Stimulated activated CD4-positive, alpha-beta T cell treated with anti-CD3 and anti-CD28 coated beads, Interleukin-4, amount 100 ng/mL, for 4 hours (primary cell): Measurements from ENCODE around the gene CCDC85A.

Experiments
- DNase-seq, 2 experiments: peaks; one replicate each; pipeline ENCODE4 v3.0.0-alpha.2; 2020

The CCDC85A gene

DNA sequence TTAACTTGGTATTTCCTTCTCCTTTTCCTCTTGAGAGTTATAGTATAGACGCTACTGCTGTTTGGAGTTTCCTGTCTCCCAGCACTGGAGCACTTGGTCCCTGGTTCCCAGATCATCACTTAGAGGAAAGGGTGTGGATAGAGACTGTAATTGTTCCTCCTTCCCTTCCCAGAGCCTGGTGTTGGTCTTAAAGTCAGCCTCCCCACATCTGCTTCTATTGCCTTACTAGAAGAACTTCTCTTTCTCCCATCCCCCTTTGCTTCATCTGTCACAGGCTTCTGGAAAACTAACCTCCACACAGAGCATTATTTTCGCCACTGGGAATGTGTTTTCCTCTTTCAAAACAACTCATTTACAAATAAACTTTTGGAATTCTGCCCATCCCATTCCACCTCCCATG is 131.0 kb downstream of the CCDC85A start:
- DNase-seq: no peak

- DNase-seq: no peak
These were observed 131.6 kb downstream of the CCDC85A start for GRCh38 chr2:56315376-56315775.

DNA sequence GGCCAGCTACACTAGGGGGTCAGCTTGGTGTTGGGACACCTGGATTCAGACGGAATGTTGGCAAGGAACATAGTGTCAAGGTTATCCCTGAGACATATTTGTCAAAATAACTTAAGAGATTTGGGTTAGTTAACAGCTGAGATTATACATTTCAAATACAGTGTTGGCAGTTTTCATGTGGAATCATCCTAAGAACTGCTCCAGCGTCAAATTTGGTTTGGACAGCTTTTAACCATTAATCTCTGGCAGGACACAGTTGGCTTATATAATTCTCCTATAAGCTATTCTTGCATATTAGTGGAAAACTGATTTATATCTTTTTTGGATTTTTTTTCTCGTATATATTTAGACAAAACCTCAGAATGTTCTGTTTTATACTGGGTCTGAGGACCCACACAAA is 132.2 kb downstream of the CCDC85A start:
- DNase-seq: no peak

DNA sequence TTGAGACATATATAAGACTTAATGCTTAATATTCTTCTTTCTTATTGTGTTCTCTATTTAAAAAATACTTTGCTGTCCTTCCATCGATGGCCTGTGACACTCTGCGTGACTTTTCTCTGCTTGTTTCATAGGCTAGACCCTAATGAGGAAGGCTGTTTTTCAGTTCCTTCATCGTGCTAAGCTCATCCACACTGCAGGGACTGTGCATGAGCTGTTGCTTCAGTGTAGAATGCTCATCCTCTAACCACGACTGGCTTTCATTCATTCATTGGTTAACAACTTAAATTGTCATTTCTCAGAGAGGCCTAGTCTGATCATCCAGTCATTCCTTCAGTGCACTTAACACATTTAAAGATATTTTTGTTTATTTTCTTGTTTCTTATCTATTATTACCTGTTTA is 134.4 kb downstream of the CCDC85A start:
- DNase-seq: no peak

- no peak for DNase-seq
These were observed 142.0 kb downstream of the CCDC85A start for GRCh38 chr2:56325661-56326345.

DNA sequence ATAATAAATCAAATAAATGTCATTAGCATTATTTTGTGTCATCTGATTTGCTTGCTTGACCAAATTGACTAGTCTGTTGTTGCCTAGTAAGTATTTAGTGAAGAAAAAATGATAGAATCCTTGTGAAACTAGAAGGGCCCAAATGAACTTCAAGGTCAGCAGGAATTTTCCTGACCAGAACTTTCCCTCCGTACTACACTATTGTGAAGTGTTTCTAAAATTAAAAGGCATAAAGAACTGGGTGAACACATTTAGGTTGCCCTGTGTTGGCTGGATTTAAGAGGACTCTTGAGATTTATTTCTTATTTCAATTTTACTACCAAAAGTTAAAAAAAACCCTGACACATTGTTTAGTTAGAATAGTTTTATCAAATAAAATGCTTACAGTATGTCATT is 142.6 kb downstream of the CCDC85A start:
- no peak for DNase-seq

DNA sequence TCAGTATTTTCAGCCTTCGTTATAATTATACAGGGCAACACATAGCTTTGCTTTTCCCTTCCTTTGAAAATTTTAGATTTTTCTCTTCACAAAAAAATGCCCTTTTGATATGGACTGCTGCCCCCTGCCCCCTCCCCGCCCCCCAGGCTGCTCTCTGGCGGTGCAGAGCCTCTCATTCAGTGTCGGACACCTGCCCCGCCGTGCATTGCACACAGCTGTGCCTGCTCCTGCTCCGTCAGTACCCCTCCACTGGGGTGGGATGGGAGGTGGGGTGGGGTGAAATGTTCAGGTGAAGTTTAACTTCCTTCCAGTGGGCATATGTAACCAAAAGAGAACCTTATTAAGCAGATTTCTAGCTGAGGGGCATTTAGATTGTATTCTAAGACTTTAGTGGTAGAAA is 148.0 kb downstream of the CCDC85A start:
- no peak for DNase-seq

DNA sequence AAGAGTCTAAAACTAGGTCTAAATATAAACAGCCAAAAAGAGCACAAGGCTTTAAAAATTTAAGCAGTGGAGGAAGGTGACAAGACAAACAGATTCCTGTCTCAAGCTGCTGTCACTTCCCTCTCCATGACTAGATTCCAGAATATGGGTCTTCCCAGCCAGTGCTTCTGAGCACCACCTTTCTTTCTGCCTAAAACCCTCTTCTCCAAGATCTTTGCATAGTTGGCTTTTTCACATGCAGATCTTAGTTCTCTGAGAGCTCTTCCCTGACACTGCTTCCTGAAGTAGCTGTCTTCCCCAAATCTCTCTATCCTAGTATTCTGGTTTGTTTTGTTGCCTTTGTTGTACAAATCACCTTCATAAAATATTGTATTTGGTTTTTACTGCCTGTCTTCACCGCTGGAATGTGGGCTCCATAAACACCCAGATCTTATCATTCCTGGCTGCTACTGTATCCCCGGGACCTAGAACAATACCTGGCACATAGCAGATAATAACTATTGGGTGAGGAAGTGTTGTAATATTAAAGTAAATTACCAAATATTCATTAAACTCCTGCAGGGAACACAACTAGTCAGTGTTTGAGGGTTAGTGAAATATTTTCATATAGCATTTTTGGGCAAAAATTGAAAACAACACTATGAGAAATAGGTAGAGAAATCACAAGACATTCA is 150.2 kb downstream of the CCDC85A start:
- no peak for DNase-seq

- no peak for DNase-seq
These were observed 150.8 kb downstream of the CCDC85A start for GRCh38 chr2:56334622-56335021.

GRCh38 chr2:56335101-56335500 is 151.3 kb downstream of the CCDC85A start:
- no peak for DNase-seq

DNA sequence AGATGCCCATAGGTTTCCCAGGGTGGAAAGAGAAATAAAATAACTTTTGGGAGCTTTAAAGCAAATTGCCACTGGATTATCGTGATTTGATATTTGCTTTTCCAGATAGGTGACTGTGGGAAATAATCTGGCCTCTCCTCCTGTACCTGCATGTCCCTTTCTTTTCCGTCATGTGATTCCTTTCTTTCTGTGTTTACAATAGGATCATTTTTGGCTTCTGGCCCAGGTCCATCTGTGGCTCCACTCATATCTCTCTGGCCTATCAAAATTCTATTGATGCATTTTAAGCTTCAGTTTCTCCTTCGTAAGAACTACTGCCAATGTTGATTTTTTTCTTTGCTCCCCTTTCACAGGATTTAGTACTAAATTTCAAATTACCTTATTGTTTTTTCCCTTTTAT is 153.6 kb downstream of the CCDC85A start:
- DNase-seq: no peak

DNA sequence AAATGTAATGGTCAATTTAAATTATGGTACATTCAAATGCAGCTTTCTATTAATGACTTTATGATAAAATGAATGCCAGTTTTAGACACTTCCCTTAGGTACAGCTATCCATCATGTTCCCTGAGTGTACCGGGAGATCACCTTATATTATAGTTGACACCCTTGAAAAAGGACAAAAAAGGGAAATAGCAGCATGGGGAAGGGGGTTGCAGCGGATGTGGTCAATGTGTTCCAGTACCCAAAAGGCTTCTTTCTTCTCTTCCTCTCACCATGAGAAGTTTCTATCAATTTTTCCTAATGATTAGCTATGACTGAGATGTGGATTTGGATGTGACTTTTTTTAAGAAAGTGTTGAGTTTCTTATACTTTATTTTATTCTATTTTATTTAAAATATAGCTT is 154.4 kb downstream of the CCDC85A start:
- DNase-seq: no peak

DNA sequence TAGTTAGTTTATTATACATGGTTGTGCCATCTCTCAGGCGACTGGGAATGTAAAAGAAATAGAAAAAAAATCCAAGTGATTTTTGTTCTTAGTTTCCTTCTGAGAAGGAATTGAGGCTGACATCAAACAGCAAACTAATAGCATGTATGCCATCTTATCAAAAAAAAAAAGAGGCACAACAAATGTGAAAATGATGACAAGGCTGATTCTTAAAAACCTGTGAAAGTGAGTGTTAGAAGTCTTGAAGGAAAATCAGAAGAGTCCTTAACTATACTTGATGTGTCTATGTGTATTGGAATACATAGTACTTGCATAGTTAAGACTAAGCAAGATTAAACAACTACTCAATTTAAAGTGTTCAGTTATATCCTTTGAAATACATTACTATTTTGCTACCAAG is 161.0 kb downstream of the CCDC85A start:
- DNase-seq: no peak

- DNase-seq: no peak
These were observed 164.1 kb downstream of the CCDC85A start for GRCh38 chr2:56347881-56348280.

DNA sequence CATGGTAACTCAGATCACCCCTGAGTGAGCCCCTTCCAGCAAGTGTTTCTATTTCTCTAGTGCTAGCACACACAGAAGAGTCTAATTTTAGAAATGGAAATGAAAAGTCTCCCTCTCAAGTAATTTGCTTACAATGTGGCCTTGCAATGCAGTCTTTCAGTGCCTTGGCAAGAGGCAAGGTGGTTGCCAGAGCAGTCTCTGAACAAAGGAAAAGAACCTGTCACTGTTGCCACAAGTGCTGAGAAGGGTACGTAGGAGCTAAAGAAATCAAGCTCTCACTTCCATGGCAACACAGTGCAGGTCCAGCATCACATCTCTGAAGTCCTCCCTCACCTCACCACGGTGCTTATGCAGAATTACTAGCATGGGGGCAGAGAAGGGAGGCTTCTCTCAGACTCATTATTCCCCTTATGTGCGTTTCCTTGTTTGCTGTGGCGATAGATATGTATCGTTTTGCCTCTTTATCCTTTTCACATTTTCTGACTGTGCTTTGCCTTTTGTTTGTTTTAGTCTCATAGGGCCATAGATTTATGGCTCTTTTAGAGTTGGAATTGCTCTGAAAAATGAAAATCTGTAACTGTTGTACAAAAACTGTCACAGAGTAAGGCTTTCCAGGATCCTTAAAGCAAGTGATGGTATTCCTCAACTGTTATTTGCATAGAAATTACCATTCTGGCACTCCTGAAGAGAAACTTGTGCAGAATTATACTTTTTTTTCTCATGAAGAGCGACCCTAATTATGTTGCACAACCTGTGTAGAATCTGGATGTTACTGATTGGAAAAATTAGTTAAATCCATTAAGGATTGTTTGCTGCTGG is 164.8 kb downstream of the CCDC85A start:
- DNase-seq: no peak

GRCh38 chr2:56357655-56358295 is 174.0 kb downstream of the CCDC85A start:
- DNase-seq: no peak

- no peak for DNase-seq
These were observed 178.1 kb downstream of the CCDC85A start for GRCh38 chr2:56361844-56362243.

DNA sequence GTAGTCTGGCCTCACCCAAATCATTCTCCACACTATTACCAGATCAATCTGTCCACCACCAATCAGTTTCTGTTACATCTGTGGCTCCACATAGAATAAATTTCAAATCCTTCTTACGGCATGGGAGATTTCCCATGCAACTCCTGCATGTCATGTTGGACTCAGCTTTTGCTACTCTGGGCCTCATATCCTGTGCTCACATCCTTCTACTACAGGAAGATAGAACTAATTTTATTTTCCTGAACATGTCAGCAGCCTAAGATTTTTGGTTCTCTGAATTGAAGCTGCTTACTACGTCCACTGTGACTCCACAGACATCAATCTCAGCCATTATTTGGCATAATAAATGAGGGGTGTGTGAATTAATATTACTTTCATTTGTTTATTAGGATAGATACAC is 181.1 kb downstream of the CCDC85A start:
- no peak for DNase-seq

GRCh38 chr2:56369316-56369715 is 185.5 kb downstream of the CCDC85A start:
- no peak for DNase-seq

DNA sequence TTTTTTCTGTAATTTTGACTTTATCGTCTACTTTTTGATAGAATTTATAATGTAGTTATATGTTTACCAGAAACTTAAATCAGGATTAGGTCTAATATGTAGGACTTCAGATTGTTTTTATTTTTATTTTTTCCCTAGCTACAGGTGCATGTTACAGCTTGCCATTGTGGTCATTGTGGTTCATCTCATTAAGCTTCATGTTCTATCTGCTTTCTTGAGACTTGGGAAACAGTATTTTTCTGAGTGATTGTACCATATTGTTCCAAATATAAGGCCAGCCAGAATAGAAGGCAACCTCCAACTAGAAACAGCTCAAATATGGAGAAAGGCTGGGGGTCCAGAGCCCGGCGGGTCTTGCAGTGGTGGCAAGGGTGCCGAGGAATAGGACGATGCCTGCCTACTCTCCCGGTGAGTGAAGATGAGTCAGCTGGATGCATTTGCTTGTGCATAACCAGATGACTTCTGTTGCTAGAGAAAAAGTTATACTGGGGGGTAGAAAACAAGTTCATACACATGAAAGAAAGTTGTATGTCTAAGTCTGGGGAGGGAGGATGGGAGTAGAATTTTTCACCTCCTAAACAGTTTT is 188.4 kb downstream of the CCDC85A start:
- DNase-seq: no peak

DNA sequence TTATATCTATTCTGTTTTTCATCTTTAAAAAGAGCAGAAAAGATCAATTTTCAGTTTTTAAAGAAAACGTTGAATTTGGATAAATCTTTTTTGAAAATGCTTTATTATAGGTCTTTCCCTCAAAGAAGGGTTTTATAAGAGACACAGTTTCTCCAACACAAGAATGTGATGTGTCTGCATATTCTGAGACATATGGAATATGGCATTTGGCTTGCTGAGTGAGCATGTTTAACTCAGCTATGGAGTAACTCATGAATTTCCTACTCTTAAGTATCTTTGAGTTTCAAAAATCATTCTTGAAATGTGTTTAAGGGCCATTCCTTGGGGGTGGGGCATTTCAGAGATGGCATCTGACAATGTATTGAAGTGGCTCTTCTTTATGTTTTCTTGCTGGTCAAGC is 191.5 kb downstream of the CCDC85A start:
- no peak for DNase-seq

- DNase-seq: no peak
These were observed 193.2 kb downstream of the CCDC85A start for GRCh38 chr2:56376699-56377665.
